HG03108 (cell line): ENCODE measurements around the gene RFESD.

Experiments
- ATAC-seq: cut with Tn5 transposase; IDR thresholded peaks from one replicate; pipeline ENCODE4 v1.9.1; 2021; ENCODE audit warnings: moderate library complexity; ENCODE audit not compliant: unreplicated experiment

RFESD gene

DNA sequence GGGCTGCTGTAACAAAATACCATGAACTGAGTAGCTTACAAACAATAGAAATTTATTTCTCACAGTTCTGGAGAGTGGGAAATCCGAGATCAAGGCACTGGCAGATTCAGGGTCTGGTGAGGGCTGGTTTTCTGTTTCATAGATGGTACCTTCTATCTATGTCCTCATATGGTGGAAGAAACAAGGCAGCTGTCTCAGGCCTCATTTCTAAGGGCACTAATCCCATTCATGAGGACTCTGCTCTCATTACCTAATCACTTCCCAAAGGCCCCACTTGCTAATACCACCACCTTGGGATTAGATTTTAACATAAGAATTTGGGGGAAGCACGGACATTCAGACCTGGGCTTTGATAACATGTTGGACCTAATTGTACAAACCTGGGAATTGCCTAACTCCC is 13.5 kb downstream of the RFESD start:
- ATAC-seq = no peak

DNA sequence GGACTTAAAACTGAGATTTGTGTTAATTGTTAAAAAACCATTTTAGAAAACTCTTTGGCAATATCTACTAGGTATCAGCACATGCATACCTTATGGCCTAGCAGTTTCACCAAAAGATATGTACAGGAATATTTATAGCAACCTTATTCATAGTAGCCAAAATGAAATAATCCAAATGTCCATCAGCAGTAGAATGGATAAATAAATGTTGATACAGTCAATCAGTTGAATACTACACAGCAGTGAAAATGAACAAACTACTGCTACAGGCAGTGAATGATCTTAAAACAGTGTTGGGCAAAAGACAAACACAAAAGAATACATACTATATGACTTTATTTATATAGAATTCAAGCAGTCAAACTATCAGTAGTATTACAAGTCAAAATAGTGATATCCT is 16.4 kb downstream of the RFESD start:
- ATAC-seq = no peak

DNA sequence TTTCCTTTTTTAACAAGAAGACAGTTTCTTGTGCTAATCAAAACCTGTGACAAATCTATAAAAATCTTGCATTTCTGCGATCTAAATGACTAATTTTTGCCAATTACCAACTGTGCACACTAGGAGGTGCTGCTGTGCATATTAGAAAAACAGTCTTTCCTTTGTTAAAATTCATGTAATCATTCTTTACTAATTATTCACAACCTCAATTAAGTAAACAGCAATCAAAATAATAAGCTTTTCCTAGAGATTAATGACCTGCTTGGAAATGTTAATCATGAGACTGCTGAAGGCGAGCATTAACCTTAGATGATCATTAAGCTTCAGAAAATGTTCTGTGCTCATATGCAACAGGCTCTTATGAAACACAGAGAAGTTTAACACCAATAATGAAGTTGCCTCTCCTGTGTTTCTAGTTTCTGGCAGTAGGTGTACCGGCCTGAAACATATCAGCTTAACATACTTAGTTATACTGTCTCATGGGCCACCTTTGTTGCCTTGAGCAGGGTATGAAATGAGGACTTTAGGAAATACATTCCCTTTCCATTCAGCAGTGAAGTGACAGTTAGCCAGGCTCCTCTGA is 17.7 kb downstream of the RFESD start:
- ATAC-seq = no peak

DNA sequence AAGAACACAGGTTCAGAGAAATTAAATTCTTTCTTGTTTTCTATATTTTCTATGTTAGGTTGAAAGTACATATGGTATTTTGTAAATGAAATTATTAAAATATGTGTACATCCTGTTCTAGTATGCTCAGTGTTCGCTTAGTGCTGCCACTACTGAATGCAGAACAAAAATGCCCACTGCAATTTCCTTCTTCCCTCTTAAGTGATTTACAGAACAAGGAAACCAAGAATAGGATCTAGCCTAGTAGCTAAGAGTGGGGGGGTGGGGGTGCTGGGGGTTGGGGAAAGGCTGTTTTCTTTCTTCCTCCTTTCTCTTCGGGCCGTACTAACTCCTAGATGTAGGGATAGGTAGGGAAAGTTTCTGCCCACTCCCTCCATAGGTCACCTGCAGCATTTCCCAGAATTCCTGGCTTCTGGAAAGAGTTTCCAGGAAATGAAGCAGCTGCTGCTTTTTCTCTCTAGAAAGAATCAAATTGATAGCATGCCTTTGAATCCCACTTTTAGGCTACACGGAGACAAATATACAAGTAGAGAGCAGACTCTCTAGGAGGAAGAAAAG is 20.6 kb downstream of the RFESD start:
- ATAC-seq = no peak

DNA sequence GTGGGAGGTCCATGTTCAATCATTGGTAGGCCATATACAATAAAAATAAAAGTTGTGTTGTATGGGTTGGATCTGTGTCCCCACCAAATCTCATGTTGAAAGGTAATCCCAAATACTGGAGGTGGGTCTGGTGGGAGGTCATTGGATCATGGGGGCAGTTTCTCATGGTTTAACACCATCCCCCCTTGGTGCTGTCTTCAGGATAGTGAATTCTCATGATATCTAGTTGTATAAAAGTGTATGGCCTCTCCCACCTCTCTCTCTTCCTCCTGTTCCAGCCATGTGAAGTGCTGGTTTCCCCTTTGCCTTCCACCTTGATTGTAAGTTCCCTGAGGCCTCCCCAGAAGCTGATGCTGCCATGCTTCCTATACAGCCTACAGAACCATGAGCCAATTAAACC is 21.1 kb downstream of the RFESD start:
- no peak for ATAC-seq

DNA sequence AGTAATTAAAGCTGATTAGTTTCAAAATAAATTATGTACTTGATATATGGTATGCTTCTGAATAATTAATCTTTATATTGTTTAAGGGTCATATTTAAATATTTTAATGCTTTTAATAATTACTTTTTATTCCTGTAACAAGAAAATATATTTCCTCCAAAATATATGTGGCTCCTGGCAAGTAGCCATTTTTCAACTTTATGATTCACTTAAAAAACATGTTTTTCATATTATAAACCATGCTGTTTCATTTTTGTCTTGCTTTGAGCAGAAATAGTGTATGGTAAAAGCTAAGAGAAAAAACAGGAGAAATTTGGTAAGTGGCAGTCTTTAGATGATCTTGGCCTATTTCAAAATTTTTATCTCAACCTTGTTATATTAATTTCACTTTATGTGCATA is 21.6 kb downstream of the RFESD start:
- no peak for ATAC-seq

DNA sequence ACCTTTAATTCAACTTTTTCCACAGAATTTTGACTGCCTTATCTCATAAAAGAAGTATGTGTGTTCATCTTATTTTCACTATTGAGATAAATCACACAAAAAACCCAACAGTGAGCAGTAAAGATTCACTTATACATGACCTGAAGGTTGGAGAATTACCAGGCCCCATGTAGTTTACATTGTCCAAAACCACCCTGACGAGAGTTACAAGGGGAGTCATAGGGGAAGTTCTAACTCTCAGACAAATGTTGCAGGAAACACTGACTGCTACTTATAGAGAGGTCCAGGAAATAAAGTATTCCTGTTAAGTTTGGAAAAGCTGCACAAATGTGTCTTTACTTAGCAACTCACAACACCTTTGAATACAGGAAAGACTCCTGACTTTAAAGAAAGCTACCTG is 22.2 kb downstream of the RFESD start:
- no peak for ATAC-seq

DNA sequence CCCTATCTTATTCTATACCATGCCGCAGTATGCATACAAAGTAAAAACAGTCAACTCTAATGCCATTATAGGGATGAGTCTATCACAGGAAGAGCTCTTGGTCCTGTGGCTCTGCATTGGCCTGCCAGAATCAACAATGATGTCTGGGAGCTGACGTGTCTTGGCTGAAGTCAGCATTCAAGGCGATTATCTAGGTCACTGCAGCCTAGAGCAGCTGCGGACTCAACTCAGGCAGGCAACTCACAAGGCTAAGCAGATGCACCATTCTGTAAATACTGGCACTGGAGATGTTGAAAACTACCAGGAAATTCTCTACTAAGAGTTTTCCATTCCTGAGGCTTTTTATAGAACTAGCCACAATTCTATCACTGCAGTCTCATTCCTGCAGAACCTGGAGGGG is 23.0 kb downstream of the RFESD start:
- ATAC-seq = no peak

DNA sequence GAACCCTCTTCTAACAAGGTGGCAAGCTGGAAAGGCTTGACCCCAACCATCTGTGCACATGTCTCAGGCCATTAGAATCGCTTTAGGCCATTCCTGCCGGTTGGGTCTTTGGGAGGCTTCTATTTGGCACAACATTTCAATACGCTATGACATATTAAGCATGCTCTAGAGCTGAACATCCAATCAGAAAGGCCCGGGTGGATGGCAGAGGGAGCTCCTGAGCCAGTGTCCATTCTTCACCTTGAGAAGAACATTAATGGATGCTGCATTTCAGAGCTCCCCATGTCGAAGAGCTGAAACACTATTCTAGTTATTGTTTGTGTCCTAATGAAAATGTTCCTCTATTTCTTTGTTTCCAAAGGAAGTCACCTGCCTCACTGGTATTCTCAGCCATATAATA is 23.4 kb downstream of the RFESD start:
- ATAC-seq = no peak

DNA sequence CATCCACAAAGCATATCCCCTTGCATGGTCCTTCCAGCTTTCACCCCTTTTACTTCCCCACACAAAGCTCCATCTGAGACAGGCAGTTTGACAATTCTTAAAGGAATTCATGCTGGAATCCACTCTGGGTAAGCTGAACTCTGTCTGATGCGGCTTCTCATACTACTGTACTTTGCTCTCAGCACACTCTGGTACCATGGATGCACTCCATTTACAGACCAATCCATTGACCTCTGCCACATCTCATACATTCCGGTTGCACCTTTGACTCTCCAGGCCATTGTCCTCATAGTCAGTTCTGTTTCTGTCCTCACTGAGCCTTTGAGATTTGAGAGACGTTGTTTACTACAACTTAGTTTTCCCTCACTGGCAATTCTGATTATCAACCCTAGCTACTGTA is 24.0 kb downstream of the RFESD start:
- ATAC-seq = no peak

DNA sequence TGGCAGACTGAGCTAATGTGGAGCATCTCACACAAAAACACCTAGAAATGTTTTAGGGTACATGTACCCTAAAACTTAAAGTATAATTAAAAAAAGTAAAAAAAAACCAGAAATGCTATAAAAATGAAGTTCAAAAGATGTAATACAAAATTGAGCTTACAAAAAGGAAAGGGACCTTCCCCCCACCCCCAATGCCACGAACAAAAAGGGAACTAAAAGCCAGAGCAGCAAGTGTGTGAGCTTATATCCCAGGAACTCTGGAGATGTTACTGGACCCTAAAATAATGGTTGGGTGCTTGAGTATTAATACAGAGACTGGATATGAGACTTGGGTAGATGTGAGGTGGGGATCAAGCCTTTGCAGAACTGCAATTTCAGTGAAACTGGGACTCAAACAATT is 25.2 kb downstream of the RFESD start:
- no peak for ATAC-seq

DNA sequence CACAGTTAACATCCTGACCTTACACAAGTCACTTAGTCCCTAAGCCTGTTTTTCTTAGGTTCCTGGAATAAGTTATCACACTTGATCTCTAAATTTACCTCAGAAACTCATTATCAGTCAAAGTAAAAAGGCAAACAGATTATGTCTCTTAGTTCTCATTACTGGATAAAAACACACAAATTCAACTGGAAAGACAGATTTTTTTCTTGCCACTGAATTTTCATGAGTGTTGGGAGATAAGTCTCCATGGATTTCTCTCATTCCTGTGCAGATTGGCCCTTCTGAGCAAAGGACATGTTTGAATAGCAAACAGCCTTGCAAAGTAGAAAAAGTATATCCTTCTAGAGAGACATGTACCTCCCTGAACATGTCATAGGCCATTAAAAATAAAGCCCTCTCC is 26.1 kb downstream of the RFESD start:
- ATAC-seq = no peak

DNA sequence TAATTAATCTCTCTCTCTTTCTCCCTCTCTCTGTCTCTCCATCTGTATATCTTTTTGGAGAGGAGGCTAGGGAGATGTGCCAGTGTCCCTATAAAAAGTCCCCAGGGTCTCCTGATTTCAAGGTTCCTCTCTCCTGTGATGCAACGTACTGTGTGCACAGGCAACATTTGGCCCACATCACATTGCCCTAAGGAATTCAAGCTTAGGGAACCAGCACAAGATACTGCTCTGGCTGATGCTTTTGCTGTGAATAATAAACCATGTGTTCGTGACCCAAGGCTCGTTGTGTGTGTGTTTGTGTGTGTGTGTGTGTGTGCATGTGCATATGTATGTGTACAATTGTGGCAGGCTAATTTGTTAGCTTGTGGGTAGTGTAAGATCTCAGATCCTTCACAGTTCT is 26.5 kb downstream of the RFESD start:
- ATAC-seq = no peak

DNA sequence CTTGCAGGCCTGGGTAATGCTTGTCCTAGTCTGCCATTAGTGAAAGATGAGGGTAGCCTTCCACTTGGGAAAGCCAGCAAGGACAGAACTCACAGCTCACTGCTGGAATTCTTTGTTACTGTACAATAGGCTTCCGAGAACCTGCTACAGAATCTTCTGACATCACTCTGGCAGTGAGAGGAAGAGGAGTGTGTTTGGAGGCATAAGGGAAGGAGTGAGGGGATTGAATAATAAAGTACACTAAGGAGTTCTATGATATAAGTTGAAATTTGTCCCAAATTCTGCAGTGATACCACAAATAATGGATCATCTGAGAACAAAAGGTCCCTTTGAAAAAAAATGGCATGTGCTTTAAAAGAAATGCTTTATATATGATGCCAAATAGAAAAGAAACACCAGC is 36.3 kb downstream of the RFESD start, which contains the start of gene SPATA9:
TSS of gene SPATA9 (minus strand) at position 101 of the 400 bp plus-strand sequence. CDS start 137 bp downstream, outside the sequence.
- no peak for ATAC-seq

DNA sequence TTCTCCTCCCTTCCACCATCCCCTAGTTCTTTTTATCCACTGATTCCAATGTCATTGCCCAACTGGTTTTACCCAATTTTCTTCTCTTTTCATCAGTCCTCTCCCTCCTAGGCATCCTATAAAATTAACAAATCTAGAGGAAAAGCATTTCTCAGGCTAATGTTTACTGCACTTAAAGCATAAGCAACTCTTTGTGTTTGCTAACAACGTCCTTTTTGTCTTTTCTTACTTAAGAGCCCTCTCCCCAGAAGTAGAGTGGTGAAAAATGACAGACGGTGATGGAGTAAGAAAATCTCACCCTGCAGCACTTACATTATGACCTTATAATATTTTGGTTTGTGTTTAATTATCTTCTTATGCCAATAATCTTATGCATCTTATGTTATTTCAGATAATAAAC is 37.8 kb downstream of the RFESD start:
- no peak for ATAC-seq

DNA sequence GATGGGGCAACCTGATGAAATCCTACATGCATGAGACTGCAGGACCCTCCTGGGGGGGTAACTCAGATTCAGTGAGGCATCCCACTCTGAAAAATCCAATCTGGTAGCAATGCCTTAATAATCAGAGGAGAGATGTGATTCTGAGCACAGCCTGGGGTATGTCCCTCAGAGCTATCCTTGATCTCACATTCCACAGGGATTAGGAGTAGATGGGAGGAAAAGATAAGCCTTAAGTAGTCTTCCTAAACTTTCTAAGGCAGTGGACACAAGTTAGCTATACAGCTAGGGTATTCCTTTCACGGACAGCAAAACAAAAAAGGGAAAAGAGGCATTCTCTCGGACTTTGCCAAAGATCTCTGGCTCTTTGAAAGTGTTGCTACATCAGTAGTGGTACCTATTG is 40.1 kb downstream of the RFESD start:
- no peak for ATAC-seq

DNA sequence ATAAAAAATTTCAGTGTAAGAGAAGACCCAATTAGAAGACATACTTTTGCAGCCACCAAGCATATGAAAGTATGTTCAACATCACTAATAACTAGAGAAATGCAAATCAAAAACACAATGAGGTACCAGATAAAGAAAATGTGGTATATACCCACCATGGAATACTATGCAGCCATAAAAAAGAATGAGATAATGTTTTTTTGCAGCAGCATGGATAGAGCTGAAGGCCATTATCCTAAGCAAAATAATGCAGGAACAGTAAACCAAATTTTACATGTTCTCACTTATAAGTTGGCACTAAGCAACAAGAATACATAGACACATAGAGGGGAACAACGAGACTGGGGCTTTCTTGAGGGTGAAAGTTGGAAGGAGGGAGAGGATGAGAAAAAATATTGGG is 43.1 kb downstream of the RFESD start:
- ATAC-seq = no peak

DNA sequence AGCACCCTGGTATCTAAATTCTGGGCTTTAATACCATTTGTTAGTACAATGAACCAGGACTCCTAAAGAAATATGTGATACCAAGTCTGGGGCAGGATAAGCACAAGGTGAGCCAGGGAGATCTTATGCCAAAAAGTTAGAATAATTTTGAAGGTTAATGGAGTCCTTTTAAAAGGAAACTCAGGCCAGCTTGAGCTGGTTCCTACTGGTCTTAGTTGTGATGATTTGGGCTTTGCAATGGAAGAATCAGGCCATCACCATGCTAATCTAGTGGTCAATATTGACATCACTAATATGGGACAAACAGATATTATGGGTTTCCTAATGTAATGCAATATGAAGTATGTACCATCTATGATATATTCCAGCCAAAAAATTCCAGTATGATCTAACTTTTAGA is 43.8 kb downstream of the RFESD start:
- no peak for ATAC-seq

DNA sequence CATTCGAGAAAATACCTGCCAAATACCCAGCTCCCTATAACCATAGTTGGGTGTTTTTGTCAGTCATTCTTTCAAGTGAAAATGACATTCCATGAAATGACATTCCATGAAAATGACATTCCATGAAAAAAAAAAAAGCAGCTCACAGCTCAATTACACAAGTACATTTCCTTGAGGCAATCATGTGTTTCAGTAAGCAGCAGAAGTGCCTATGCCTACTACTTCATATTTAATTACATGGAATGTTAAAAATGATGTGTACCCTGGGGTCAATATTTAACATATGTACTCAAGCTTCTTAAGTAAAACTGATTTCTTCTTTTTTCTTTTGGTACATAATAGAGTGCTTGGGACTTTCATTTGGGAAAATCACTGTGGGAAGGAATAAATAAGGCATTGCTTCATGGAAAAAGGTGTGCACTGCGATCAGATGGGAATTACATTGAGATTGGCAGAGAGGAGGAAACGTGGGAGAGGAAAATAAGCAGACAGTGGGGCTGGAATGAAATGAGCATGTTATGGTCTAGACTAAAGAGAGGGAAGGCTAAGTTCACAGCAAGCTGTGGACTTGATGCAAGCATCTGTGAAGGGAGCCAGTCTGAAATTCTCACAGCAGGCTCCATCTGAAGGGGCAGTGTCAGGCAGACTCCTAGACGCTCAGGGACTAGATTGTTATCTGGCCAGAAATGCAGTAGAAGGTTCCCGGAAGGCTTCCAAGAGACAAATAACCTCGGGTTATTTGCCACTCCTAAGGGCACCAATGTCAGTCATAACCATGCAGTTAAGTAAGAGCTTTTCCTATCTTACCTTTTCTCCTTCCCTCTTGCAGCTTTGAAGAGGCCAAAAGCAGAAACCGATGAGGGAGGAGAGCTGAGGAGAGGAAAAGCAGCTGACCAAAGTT is 51.5 kb downstream of the RFESD start:
- ATAC-seq = no peak

DNA sequence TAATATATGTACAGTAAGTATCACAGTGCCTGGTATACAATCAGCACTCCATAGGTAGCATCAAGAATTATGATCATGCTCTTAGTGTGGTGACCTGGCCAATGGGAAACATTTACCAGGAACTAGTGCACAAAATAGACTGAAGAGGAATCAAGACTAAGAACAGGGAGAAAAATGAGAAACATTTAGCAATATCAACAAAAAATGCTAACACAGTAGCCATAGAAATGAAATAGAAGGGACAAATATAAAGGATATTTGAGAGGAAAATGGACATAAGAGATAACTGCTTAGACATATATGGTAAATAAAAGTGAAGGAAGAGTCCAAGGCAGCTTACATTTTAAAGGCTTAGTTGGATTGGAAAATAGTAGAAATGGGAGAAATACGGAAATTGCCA is 52.8 kb downstream of the RFESD start:
- ATAC-seq = no peak

DNA sequence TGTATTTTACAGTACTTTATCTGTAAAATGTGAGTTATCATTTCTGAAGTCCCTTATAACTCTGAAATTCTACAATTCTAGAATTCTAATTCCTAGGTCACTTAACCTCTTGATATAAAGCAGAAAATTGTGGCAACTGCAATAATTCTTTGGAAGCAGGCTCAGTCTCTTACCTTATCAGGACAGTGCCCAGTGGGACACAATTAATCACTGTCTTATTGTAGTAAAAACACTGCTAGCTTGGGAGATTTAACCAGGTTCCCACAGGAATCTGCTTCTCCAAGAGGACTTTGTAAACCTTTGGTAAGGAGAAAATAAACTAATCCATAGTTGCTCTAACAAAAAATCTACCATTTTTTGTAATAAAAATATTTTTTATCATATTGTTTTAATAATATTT is 54.5 kb downstream of the RFESD start:
- no peak for ATAC-seq

DNA sequence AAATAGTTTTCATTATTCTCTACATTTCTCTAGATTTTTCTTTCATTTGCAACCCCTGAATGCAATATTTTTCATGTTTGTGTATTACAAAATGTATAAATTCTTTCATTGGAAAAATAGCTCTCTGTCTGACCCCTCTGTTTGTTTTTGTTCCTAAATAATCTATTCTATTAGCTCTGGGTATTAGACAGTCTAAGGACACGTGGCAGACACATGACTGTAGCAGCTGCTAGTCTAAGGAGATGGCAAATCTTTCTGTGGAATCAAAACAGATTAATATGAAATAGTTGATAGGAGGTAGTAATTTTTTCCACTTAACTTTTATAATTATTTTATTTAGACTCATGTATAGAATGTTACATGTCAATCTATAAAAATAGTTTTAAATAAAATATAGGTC is 57.6 kb downstream of the RFESD start:
- no peak for ATAC-seq
